Activated naive CD4-positive, alpha-beta T cell treated with Interleukin-2 at 50 U/mL for 16 hours (primary cell): ENCODE measurements around the gene COL8A1.

Experiments used
- DNase-seq: peaks from one replicate; pipeline ENCODE4 v3.0.0-alpha.2; 2020

COL8A1 gene

GRCh38 chr3:99640214-99640851 lies 1.9 kb downstream of the COL8A1 start:
- DNase-seq, result no peak

- no peak for DNase-seq
Observed at GRCh38 chr3:99641480-99641879, 3.1 kb downstream of the COL8A1 start.

GRCh38 chr3:99641982-99642381 lies 3.6 kb downstream of the COL8A1 start:
- DNase-seq, result no peak

GRCh38 chr3:99644017-99644416 lies 5.6 kb downstream of the COL8A1 start:
- no peak for DNase-seq

GRCh38 chr3:99644746-99645145 lies 6.4 kb downstream of the COL8A1 start:
- no peak for DNase-seq

GRCh38 chr3:99645277-99646106 lies 7.1 kb downstream of the COL8A1 start:
- DNase-seq, result no peak

- no peak for DNase-seq
Observed at GRCh38 chr3:99646107-99646435, 7.7 kb downstream of the COL8A1 start.

- no peak for DNase-seq
Observed at GRCh38 chr3:99647081-99647480, 8.7 kb downstream of the COL8A1 start.

- no peak for DNase-seq
Observed at GRCh38 chr3:99648101-99648500, 9.7 kb downstream of the COL8A1 start.

GRCh38 chr3:99648516-99648915 lies 10.1 kb downstream of the COL8A1 start:
- no peak for DNase-seq

- no peak for DNase-seq
Observed at GRCh38 chr3:99651531-99651930, 13.1 kb downstream of the COL8A1 start.

- DNase-seq, result no peak
Observed at GRCh38 chr3:99656624-99657023, 18.2 kb downstream of the COL8A1 start.

GRCh38 chr3:99658274-99658673 lies 19.9 kb downstream of the COL8A1 start:
- no peak for DNase-seq

GRCh38 chr3:99659032-99659431 lies 20.6 kb downstream of the COL8A1 start:
- no peak for DNase-seq

- DNase-seq, result no peak
Observed at GRCh38 chr3:99659951-99660350, 21.6 kb downstream of the COL8A1 start.

GRCh38 chr3:99662838-99663570 lies 24.6 kb downstream of the COL8A1 start:
- DNase-seq, result no peak

- no peak for DNase-seq
Observed at GRCh38 chr3:99663977-99664376, 25.6 kb downstream of the COL8A1 start.

- no peak for DNase-seq
Observed at GRCh38 chr3:99665017-99665416, 26.6 kb downstream of the COL8A1 start.

- no peak for DNase-seq
Observed at GRCh38 chr3:99666201-99666600, 27.8 kb downstream of the COL8A1 start.

GRCh38 chr3:99668044-99668443 lies 29.6 kb downstream of the COL8A1 start:
- no peak for DNase-seq

GRCh38 chr3:99669879-99670555 lies 31.6 kb downstream of the COL8A1 start:
- DNase-seq, result no peak

- no peak for DNase-seq
Observed at GRCh38 chr3:99670556-99670950, 32.2 kb downstream of the COL8A1 start.

- DNase-seq, result no peak
Observed at GRCh38 chr3:99674086-99674789, 35.8 kb downstream of the COL8A1 start.
